ENCODE data around the gene TRIM71.

- no peak for TF ChIP-seq TAF1 (IDR thresholded peaks at IDR 0.05; ENCODE audit: borderline replicate concordance, insufficient read depth, low read length)
- TF ChIP-seq SIN3A (IDR thresholded peaks at IDR 0.05; ENCODE audit: borderline replicate concordance, insufficient read depth, low read length), result no peak
- no peak for TF ChIP-seq POLR2AphosphoS5 (IDR thresholded peaks at IDR 0.05; ENCODE audit: low read depth, low read length)
These were observed 37.6 kb upstream of the TRIM71 start for GRCh38 chr3:32780071-32780734.

All from PFSK-1 (cell line).